ENCODE data around the gene DROSHA. TPM values are rescaled to one million over a fixed set of nuclear protein-coding genes. Genes with fewer than 3 reads are reported as not detected.

The DROSHA gene
- total RNA-seq, 1 donor from 2014 or later, result 68.8 TPM

GRCh38 chr5:31531543-31531887, 378 bp downstream of the DROSHA start:
- intact Hi-C loops (cut with micrococcal nuclease), result loop anchor here (5.0 kb wide), 2 partner anchors 546 to 561 kb away; no protein-coding TSS in a partner anchor

- intact Hi-C loops (cut with micrococcal nuclease), result loop anchor here (5.0 kb wide), 2 partner anchors 547 to 562 kb away; no protein-coding TSS in a partner anchor
Observed at GRCh38 chr5:31530541-31531265, 1.2 kb downstream of the DROSHA start.

GRCh38 chr5:31523041-31523440, 8.9 kb downstream of the DROSHA start:
- intact Hi-C loops (cut with micrococcal nuclease), result no loop called here

- intact Hi-C loops (cut with micrococcal nuclease), result no loop called here
Observed at GRCh38 chr5:31516802-31517201, 15.1 kb downstream of the DROSHA start.

GRCh38 chr5:31511305-31511704, 20.6 kb downstream of the DROSHA start:
- intact Hi-C loops (cut with micrococcal nuclease), result no loop called here

DNA sequence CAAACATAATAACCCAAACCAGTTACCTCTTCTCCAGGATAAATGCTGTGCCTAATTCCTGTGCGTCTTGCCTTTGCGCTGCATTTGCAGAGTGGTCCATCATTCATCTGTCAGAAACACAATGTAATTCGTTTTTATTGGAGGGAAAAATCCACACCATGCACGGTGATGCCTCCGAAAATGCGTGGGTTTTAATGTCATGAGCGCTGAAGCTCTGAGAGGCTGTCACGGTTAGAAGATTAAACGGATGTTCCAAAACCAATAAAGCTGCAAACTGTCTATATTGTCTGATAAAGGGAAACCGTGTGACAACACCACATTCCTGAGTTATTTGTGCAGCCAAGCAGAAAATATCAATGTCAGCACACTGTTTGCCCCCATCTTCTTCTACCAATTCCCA, 27.4 kb downstream of the DROSHA start:
- intact Hi-C loops (cut with micrococcal nuclease), result no loop called here

DNA sequence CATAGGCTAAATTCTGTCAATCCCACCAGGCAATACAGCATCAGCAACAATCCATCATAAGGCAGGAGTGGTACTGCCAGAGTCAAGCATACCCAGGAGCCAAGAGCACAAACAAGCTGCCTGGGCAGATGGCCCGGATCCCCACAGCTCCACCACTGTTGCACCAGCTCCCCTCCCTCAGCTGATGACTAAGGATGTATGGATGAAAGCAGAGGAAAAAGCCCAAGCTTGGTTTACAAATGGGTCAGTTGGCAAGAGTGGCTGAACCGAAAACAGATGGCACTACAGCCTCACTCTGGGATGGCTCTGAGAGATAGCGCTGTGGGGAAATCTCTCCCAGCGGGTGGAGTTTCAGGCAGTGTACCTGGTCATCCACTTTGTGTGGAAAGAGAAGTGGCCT, 29.4 kb downstream of the DROSHA start:
- intact Hi-C loops (cut with micrococcal nuclease), result no loop called here

- intact Hi-C loops (cut with micrococcal nuclease), result no loop called here
Observed at GRCh38 chr5:31500256-31500655, 31.6 kb downstream of the DROSHA start.

DNA sequence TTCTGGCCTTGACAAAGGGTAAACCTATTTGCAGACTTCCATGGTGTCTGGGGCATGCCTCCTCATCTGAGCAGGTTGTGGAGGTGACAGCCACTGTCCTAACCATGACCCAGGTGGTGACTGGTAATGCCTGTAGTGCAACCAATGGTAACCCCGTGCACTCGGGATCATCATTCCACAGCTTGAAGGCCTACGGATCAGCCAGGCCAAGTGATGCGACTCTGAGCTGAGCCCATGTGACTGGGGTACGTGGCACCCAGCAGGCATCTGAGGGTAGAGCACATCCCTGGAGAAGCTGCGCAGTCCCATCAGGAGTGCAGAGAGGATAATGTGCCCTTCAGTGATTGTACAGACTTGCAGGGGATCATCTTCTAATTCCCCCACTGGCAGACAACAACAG, 35.0 kb downstream of the DROSHA start:
- intact Hi-C loops (cut with micrococcal nuclease), result loop anchor here (1.0 kb wide), 1 partner anchor 48 kb away; no protein-coding TSS in a partner anchor

GRCh38 chr5:31496301-31496700, 35.6 kb downstream of the DROSHA start:
- intact Hi-C loops (cut with micrococcal nuclease), result loop anchor here (1.0 kb wide), 1 partner anchor 49 kb away; no protein-coding TSS in a partner anchor

GRCh38 chr5:31495336-31495735, 36.6 kb downstream of the DROSHA start:
- intact Hi-C loops (cut with micrococcal nuclease), result no loop called here

DNA sequence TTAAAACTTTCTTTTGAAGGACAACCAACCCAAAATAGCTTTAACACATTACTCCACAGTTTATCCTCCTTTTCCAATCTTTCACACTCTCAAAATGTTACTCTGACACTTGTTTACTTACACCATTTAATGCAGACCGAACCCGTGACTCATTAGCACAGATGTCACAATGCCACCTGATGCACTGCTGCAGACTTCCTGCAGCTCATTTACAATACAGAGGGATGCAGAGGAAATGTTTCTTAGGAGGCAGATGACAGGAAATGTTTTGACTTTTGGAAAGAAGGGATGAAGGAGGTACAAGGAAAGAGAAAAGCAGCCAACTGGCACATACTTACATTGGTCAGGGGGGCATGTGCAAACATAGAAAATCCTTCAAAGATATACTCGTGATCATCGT, 39.0 kb downstream of the DROSHA start:
- intact Hi-C loops (cut with micrococcal nuclease), result no loop called here

GRCh38 chr5:31487506-31487905, 44.4 kb downstream of the DROSHA start:
- intact Hi-C loops (cut with micrococcal nuclease), result no loop called here

DNA sequence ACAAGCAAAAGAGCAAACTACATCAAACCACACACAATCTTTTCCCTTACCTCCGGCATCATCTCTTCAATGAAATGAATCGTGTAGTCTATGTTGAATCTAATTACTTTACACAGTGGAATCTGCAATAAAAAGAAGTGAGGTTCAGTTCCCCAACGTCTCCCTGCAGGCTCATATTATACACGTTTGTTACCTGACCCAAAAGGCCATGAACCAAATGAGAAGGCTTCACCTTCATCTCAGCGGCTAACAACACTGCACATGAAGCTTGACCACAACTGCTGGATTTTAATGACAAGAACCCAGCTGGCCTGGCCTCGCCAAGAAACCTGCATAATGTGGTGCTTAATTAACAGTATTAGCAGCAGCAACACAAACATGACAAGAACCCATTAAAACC, 45.5 kb downstream of the DROSHA start:
- intact Hi-C loops (cut with micrococcal nuclease), result no loop called here

DNA sequence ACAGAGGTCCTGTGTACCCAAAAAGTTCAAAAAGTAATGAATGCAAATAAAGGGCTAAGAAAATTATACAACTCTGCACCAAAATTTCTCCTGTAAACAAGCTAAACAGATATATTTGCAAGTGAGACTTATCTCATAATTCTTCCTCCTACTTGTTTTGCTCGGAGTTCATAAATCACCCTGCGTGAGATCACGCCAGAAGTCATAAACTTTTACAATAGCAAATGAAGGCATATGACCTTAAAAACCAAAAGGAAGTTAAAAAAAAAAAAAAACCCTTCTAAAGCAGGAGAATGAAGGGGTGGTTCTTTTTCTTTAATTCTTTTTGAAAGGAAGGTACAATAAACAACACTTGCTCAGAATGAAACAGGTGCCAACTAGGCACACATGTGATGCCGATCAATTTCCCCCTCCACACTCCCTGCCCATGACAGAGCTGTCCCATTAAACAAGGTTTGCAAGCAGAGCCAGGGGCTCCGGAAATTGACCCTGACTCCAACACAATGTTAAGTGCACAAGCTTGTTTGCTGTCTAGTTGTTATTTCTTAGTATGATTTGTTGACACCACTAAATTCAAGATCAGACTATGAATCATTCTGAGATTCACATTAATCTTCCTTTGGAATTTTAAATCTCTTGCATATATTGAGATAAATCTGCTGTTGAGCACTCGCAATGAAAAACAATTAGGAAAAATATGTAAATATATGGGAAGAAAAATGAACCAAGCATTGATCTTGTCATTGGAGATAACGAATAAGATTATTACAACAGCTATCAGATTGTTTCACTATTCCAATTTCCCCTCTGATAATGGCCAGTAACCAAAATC, 46.3 kb downstream of the DROSHA start:
- intact Hi-C loops (cut with micrococcal nuclease), result no loop called here

DNA sequence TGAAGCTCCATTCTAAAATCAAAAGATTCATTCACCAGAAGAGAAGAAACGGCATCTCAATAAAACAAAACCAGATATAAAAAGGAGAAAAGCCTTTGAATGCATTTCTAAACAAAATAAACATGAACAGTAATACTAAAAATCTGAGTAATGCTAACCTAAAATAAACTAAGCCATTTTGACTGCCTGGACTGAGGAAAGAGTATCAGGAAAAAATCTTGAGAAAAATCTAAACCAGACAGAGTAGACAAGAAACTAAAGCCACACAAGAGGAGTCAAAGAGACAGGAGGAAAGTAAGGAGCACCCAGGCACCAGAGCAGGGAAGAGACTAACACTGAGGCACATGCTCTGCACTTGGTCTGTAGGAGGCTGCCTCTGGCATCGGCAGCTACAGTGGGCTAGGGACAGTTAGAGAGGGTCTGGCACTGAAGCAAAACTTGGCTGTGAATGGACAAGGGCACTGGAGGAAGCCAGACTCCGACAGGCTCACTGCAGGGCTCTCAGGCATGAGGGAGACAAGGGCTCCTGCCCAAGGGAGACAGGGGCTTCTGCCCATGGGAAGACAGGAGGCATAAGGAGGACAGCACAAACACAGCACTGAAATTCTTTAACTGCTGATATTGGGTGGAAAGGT, 50.2 kb downstream of the DROSHA start:
- intact Hi-C loops (cut with micrococcal nuclease), result no loop called here

DNA sequence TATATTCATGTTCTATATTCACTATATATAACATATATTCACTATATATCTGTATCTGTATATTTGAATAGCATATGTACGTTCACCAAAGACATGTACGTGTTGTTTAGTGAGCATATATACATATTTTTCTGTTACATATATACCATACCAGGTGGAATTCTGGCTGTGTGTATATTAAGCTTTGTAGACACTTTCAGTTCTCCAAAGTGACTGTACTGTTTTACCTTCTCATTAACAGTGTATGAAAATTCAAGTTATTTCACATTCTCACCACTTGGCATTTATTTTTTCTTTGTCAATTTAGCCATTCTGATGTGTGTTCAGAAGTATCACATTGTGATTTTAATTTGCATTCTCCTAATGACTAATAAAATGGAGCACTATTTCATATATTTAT, 52.2 kb downstream of the DROSHA start:
- intact Hi-C loops (cut with micrococcal nuclease), result no loop called here

DNA sequence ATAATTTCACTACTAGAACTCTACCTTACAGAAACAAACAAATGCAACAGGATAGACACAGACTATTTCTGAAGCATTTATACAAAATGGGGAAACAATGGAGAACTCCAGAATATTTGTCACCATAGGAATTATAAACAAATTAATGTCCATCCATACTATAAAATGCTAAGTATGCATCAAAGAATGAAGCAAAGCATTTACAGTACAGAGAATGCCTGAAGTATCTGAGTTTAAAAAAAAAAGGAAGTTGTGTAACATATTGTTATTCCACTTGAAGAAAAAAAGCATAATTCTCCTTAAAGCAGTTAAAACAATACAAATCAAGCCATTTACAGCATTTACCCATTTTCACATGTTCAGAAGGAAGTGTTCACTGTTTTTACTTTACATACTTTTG, 53.0 kb downstream of the DROSHA start:
- intact Hi-C loops (cut with micrococcal nuclease), result no loop called here

GRCh38 chr5:31477971-31478370, 53.9 kb downstream of the DROSHA start:
- intact Hi-C loops (cut with micrococcal nuclease), result no loop called here

GRCh38 chr5:31477516-31477915, 54.4 kb downstream of the DROSHA start:
- intact Hi-C loops (cut with micrococcal nuclease), result no loop called here

GRCh38 chr5:31476738-31477141, 55.2 kb downstream of the DROSHA start:
- intact Hi-C loops (cut with micrococcal nuclease), result no loop called here

GRCh38 chr5:31471916-31472315, 60.0 kb downstream of the DROSHA start:
- intact Hi-C loops (cut with micrococcal nuclease), result no loop called here
